ENCODE results near the gene MRPL12.

The MRPL12 gene

DNA sequence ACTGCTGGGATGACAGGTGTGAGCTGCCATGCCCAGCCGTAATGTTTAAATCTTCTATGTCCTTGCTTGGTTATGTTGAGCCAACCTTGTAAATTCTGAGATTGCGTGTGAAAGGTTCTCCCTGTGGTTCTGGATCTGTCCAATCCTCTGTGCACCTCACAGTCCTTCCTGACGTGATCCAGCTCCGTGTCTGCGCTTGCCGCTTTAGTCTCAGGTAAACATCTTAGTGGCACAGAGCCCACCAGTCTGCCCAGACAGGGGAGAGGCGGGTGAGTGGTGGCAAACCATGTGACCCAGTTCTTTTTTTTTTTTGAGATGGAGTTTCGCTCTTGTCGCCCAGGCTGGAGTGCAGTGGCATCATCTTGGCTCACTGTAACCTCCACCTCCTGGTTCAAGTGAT lies 22.8 kb downstream of the MRPL12 start:
- no peaks in the 10 kb centered on the region for H3K36me3 ChIP-seq
- no peak overlapping the region for H3K4me3 ChIP-seq
- peaks cover 0 to 13% (median 0%) of the 10 kb centered on the region in 11 experiments; a peak in 4 of 22 replicates for H3K27me3 ChIP-seq
- no peak overlapping the region for H3K4me2 ChIP-seq
- H3K9ac ChIP-seq: no peak overlapping the region
- H3K4me1 ChIP-seq: peaks cover 39 to 48% (median 43%) of the 10 kb centered on the region in 10 experiments
- TF ChIP-seq Cebpa-rat (IDR thresholded peaks at IDR 0.05): no peak
- H3K9me3 ChIP-seq (replicated peaks in 1 of 11): no peaks in the 10 kb centered on the region
- no peak overlapping the region for H3K27ac ChIP-seq
- peaks cover 0 to 5% (median 0%) of the 10 kb centered on the region in 11 experiments; a peak in 4 of 22 replicates for H4K20me1 ChIP-seq

DNA sequence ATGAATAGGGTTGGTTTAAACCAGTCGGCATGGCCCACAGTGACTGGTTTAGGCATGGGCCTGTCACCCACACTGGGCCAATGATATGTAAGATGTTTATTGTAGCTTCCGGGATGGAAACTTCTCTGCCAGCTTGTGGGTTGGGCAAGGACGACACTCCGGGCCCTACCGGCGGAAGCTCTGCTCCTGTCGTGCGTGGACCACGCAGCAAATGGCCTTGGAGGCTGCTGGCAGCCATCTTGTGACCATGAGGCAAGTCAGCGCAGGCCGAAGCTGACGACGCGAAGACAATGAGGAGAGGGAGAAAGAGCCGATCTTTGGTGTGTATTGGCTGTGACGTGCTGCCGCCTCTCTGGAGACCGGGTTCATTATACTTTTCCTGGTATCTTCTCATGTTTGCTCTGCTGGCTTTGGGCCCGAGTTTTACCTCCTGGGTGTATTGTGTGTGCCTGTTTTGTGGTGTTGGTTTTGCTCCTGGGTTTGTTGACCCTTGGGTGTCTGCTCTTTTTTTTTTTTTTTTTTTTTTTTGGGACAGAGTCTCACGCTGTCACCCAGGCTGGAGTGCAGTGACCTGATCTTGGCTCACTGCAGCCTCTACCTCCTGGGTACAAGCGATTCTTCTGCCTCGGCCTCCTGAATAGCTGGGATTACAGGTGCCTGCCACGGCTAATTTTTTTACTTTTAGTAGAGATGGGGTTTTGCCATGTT lies 24.3 kb downstream of the MRPL12 start:
- Histone ChIP-seq H3K4me2 (no peak overlapping the region), H3K9me3 (replicated peaks in 1 of 11) (no peaks in the 10 kb centered on the region)

DNA sequence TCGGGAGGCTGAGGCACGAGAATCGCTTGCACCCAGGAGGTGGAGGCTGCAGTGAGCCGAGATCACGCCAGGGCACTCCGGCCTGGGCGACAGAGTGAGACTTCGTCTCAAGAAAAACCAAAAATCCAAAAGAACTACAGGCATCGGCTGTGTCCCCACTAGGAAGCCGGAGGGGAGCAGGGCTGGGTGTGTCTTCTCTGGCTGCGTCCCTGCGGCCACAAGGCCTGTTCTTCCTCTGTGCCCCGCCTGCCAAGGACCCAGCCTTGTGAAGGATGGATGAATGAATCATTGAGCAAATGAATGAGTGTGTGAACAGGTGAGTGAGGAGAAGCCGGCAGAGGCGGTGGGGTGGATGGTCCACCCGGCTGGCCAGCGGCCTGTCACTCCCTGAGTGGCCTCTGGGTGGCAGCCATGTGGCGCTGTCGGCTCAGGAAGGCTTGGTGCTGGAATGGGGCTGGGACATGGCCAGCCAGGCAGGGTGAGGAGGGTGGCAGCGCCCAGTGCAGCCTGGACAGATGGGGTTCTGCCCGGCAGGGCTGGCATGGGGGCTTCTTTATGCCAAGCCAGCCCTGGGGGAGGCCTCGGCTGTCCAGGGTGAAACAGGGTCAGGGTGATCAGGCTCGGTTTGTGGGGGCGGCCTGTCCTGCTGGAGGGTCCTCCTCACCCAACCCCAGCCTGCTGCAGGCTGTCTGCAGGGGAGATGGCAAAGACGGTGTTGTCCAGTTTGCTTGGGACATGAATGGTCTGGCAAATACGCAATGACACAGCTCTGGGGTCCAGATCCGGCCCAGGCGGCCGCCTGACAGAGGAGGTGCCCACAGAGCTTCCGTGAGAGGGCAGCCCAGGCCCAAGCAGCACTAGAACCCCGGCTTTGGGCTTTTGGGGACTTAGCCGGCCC lies 30.6 kb downstream of the MRPL12 start:
- peak overlapping the region in 7 of 11 experiments; percentile 37 to 72 (median 64); a peak in 12 of 22 replicates for H3K9ac ChIP-seq
- peak overlapping the region in 8 of 11 experiments; percentile 5 to 81 (median 58); a peak in 13 of 22 replicates for H3K27ac ChIP-seq
- peaks cover 0 to 7% (median 0%) of the 10 kb centered on the region in 11 experiments; a peak in 6 of 22 replicates for H4K20me1 ChIP-seq
- H3K36me3 ChIP-seq: no peaks in the 10 kb centered on the region
- no peaks in the 10 kb centered on the region for H3K9me3 ChIP-seq (replicated peaks in 1 of 11)
- H3K27me3 ChIP-seq: no peaks in the 10 kb centered on the region; a peak in 2 of 22 replicates
- H3K4me1 ChIP-seq: peaks cover 58 to 88% (median 73%) of the 10 kb centered on the region in 10 experiments
- TF ChIP-seq Cebpa-rat (IDR thresholded peaks at IDR 0.05): no peak
- peak overlapping the region; percentile 89 to 100 (median 97) for H3K4me2 ChIP-seq
- peak overlapping the region in 1 of 10 experiments; percentile 53; a peak in 2 of 20 replicates for H3K4me3 ChIP-seq

More for the DNA sequence above, 24.3 kb downstream of the MRPL12 start:
- Histone ChIP-seq H3K27ac (no peak overlapping the region), H3K9ac (no peak overlapping the region), H3K36me3 (no peaks in the 10 kb centered on the region), H3K27me3 (peaks cover 0 to 13% (median 0%) of the 10 kb centered on the region in 11 experiments; a peak in 4 of 22 replicates), H3K4me3 (no peak overlapping the region), H3K4me1 (peaks cover 40 to 48% (median 43%) of the 10 kb centered on the region in 10 experiments), H4K20me1 (0 out of 22 replicates have a peak, but pooled peaks cover 0 to under 1% (median 0%) of the 10 kb centered on the region in 11 experiments)
- TF ChIP-seq Cebpa-rat (IDR thresholded peaks at IDR 0.05): no peak

DNA sequence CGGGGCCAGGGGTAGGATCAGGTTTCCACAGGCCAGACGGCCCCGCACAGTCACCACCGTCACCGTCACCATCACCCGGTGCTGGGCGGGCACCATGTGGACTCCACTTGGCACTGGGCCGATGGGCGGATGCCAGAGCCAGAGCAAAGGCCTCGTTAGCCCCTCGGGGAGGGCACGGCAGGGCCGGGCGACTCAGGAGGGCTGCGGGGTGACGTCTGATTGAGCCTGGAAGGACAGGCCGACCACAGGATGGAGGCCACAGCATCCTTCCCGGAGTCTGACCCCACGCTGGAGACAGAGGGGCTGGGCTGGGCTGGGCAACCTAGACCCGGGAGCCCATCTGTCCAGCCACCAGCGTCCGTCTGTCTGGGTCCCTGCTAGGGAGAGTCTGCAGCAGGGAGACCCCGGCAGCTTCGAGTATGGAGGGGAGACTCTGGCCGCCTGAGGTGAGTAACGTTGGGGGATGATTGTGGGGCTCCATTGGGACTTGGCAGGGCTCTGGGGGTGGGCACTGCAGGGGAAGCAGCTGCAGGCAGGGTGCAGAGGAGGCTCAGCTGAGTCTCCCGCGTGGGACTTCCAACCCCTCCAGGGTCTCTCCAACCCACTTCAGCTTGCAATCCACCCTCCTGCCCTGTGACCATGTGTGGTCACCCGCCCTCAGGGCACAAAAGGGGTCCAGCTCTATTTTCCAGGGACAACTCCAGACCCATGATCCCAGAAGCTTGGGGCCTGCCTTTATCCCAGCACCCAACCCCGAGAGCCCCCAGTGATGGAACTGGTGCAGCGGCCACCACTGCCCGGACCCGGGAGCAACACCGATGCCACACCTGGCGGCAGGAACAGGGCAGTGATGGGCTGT lies 31.5 kb downstream of the MRPL12 start:
- H4K20me1 ChIP-seq: peaks cover 0 to 7% (median 0%) of the 10 kb centered on the region in 11 experiments; a peak in 6 of 22 replicates
- H3K36me3 ChIP-seq: no peaks in the 10 kb centered on the region
- H3K27ac ChIP-seq: peak overlapping the region in 10 of 11 experiments; percentile 9 to 69 (median 56); a peak in 18 of 22 replicates
- no peak for TF ChIP-seq Cebpa-rat (IDR thresholded peaks at IDR 0.05)
- H3K9me3 ChIP-seq (replicated peaks in 1 of 11): no peaks in the 10 kb centered on the region
- H3K27me3 ChIP-seq: no peaks in the 10 kb centered on the region; a peak in 2 of 22 replicates
- peak overlapping the region; percentile 15 to 68 (median 61); a peak in 19 of 22 replicates for H3K9ac ChIP-seq
- peak overlapping the region; percentile 87 to 100 (median 97) for H3K4me2 ChIP-seq
- H3K4me3 ChIP-seq: peak overlapping the region; percentile 40 to 64 (median 50)
- H3K4me1 ChIP-seq: peaks cover 58 to 86% (median 73%) of the 10 kb centered on the region in 10 experiments

DNA sequence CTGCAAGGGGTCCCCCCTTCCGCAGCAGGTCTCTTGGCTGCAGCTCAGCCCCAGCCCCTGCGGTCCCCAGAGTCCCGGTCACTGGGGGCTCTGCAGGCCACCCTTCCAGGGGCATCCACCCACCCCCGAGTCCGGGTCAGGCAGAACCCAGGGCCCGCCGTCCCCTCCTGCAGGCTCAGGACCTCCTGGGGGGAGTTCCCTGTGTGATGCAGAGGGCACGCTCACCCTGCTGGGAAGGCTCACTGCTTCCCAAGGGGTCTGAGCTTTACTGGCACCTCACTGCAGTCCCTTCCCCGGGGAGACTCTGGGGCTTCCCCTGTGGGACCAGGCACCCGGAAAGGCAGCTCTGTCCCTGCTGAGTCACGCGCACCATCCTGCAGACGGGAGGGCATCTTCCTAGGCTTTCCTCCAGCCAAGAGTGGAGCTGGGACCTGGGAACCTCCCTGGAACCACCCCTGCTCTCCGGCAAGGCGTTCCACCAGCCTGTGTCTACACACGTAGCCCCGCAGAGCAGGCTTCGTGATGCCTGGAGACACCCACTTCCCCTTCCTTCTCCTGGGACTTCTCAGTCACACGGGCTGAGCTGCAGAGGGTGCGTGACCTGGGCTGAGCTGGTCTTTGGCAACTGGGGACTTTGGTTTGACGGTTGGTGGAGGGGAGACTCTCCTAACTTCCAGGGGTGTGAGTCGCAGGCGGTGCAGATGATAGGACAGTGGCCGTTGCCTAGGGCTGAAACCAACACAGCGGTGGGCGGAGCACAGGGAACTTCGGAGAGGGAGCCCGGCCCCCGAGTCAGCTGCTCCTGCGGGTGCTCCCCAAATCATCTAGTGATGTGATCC lies 32.3 kb downstream of the MRPL12 start:
- Histone ChIP-seq H3K27me3 (no peaks in the 10 kb centered on the region; a peak in 2 of 22 replicates), H3K4me2 (peak overlapping the region; percentile 87 to 100 (median 97)), H3K4me1 (peaks cover 54 to 80% (median 67%) of the 10 kb centered on the region in 10 experiments), H3K9me3 (replicated peaks in 1 of 11) (no peaks in the 10 kb centered on the region), H3K36me3 (no peaks in the 10 kb centered on the region), H3K9ac (peak overlapping the region; percentile 15 to 68 (median 61); a peak in 20 of 22 replicates), H4K20me1 (peaks cover 0 to 7% (median 0%) of the 10 kb centered on the region in 11 experiments; a peak in 6 of 22 replicates), H3K4me3 (peak overlapping the region; percentile 40 to 64 (median 50)), H3K27ac (peak overlapping the region in 10 of 11 experiments; percentile 9 to 69 (median 56); a peak in 20 of 22 replicates)
- TF ChIP-seq Cebpa-rat (IDR thresholded peaks at IDR 0.05): no peak

DNA sequence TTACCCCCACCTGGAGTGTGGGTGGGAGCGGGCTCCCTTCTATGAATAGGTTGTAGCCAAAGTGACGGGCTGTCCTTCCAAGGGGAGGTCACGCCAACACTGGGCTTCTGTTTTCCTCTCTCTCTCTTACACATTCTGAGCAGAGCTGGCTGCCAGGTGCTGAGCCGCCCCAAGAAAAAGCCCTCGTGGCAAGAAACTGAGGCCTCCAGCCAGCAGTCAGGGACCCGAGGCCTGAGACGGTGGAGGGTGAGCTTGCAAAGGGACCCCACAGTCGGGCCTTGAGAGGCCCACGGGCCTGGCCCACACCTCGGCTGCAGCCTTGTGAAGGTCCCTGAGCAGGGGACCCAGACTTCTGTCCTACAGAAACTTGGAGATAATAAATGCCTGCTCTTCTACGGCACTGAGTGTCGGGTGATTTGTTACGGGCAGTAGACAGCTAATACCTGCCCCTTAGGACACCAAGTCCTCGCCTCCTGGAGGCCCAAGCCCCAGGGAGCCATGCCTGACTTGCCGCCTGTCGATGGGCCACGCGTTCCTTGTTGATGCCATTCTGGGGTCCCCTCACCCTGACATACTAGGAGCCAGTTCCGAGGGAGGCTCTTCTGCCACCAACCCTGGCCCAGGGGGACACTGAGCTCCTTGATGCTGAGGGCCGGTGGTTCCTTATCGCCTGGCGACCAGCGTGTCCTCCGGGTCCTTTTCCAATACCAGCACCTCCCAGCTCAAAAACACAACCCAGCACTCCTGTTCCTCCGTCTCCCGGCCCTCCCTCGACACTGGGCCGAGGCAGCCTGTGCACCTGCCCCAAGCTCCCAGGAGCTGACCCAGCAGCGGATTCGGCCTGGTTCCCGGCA lies 35.0 kb downstream of the MRPL12 start:
- no peaks in the 10 kb centered on the region for H3K9me3 ChIP-seq (replicated peaks in 1 of 11)
- no peak overlapping the region for H3K27ac ChIP-seq
- peaks cover 0 to 7% (median 0%) of the 10 kb centered on the region in 11 experiments; a peak in 6 of 22 replicates for H4K20me1 ChIP-seq
- no peak for TF ChIP-seq Cebpa-rat (IDR thresholded peaks at IDR 0.05)
- H3K4me3 ChIP-seq: no peak overlapping the region
- no peak overlapping the region; a peak in 1 of 22 replicates for H3K9ac ChIP-seq
- peaks cover 28 to 58% (median 40%) of the 10 kb centered on the region in 10 experiments for H3K4me1 ChIP-seq
- no peaks in the 10 kb centered on the region for H3K36me3 ChIP-seq
- no peak overlapping the region; a peak in 1 of 22 replicates for H3K4me2 ChIP-seq
- H3K27me3 ChIP-seq: no peaks in the 10 kb centered on the region; a peak in 2 of 22 replicates

Measured in BLaER1 treated with 17β-estradiol and CSF1 and Interleukin-3, amounts not matched to agents 10 nM and 100 nM (cell line).